ENCODE measurements around the gene OR5B21. TPM values are rescaled to one million over a fixed set of nuclear protein-coding genes. Genes with fewer than 3 reads are reported as not detected.
A peak's percentile ranks its signal among the peaks of the same experiment; 100 is the strongest.

OR5B21 gene
- total RNA-seq, 1 donor from 2014 or later = not detected

- no peak overlapping the region for H3K4me3 ChIP-seq
- DNase-seq (no peak), ATAC-seq (no peak)
- no peaks in the 10 kb centered on the region for H3K9me3 ChIP-seq
- H3K36me3 ChIP-seq = peaks cover 44% of the 10 kb centered on the region
- H3K27ac ChIP-seq = no peak overlapping the region
- intact Hi-C loops (cut with DNase I) = no loop called here
- H3K27me3 ChIP-seq (ENCODE audit: low read depth) = no peaks in the 10 kb centered on the region
- peaks cover 35% of the 10 kb centered on the region for H3K4me1 ChIP-seq
- no peak for TF ChIP-seq CTCF (IDR thresholded peaks at IDR 0.05)
Measured at GRCh38 chr11:58527429-58527828, 19.5 kb upstream of the OR5B21 start.

- H3K27ac ChIP-seq = no peak overlapping the region
- no peak for ATAC-seq
- intact Hi-C loops (cut with DNase I) = no loop called here
- H3K9me3 ChIP-seq = no peaks in the 10 kb centered on the region
- peaks cover 35% of the 10 kb centered on the region for H3K4me1 ChIP-seq
- DNase-seq = no peak
- no peak overlapping the region for H3K4me3 ChIP-seq
- no peaks in the 10 kb centered on the region for H3K27me3 ChIP-seq (ENCODE audit: low read depth)
- peaks cover 37% of the 10 kb centered on the region for H3K36me3 ChIP-seq
- no peak for TF ChIP-seq CTCF (IDR thresholded peaks at IDR 0.05)
Measured at GRCh38 chr11:58526721-58527120, 18.8 kb upstream of the OR5B21 start.

- intact Hi-C loops (cut with DNase I) = no loop called here
- Histone ChIP-seq H3K4me1 (peaks cover 35% of the 10 kb centered on the region), H3K9me3 (no peaks in the 10 kb centered on the region), H3K36me3 (peaks cover 23% of the 10 kb centered on the region), H3K27ac (peak overlapping the region; percentile 5), H3K27me3 (ENCODE audit: low read depth) (no peaks in the 10 kb centered on the region), H3K4me3 (no peak overlapping the region)
- DNase-seq = no peak
- no peak for TF ChIP-seq CTCF (IDR thresholded peaks at IDR 0.05)
- ATAC-seq = peak; percentile 58 to 64
Measured at GRCh38 chr11:58525037-58525614, 17.2 kb upstream of the OR5B21 start.

GRCh38 chr11:58524232-58525036, 16.5 kb upstream of the OR5B21 start:
- ATAC-seq (peak; percentile 89 to 94), DNase-seq (no peak)
- Histone ChIP-seq H3K9me3 (no peaks in the 10 kb centered on the region), H3K4me3 (no peak overlapping the region), H3K27ac (peak overlapping the region; percentile 5), H3K36me3 (peaks cover 16% of the 10 kb centered on the region), H3K27me3 (ENCODE audit: low read depth) (no peaks in the 10 kb centered on the region), H3K4me1 (peaks cover 35% of the 10 kb centered on the region)
- intact Hi-C loops (cut with DNase I) = no loop called here
- TF ChIP-seq CTCF (IDR thresholded peaks at IDR 0.05) = peak; percentile 67

GRCh38 chr11:58513747-58514367, 6.0 kb upstream of the OR5B21 start:
- Histone ChIP-seq H3K27ac (no peak overlapping the region), H3K4me1 (no peaks in the 10 kb centered on the region), H3K9me3 (no peaks in the 10 kb centered on the region), H3K36me3 (no peaks in the 10 kb centered on the region), H3K4me3 (no peak overlapping the region), H3K27me3 (ENCODE audit: low read depth) (no peaks in the 10 kb centered on the region)
- intact Hi-C loops (cut with DNase I) = no loop called here
- no peak for DNase-seq
- TF ChIP-seq CTCF (IDR thresholded peaks at IDR 0.05) = peak; percentile 64
- peak; percentile 59 to 64 for ATAC-seq
